Fibroblast of pulmonary artery (primary cell): ENCODE data around the gene WFDC12.

Experiments used
- DNase-seq: peaks from one replicate; pipeline ENCODE4 v3.0.0-alpha.2; 2010; ENCODE audit warnings: low read depth
- H3K4me3 ChIP-seq: replicated peaks from 2 replicates; pipeline ENCODE4 v1.5.1; 2011; ENCODE audit warnings: low read depth, mild to moderate bottlenecking, control low read depth, low read length, moderate library complexity
- CTCF ChIP-seq: IDR thresholded peaks from 2 replicates; pipeline ENCODE4 v1.5.1; 2011; ENCODE audit warnings: mild to moderate bottlenecking, control low read depth, low read length, inconsistent platforms; ENCODE audit errors: missing control alignments

The WFDC12 gene

GRCh38 chr20:45117581-45117980 lies 6.7 kb downstream of the WFDC12 start:
- no peak for DNase-seq
- TF ChIP-seq CTCF: no peak
- no peak overlapping the region for H3K4me3 ChIP-seq

GRCh38 chr20:45115829-45116228 lies 8.4 kb downstream of the WFDC12 start:
- no peak overlapping the region for H3K4me3 ChIP-seq
- no peak for TF ChIP-seq CTCF
- no peak for DNase-seq

- no peak for DNase-seq
- TF ChIP-seq CTCF: no peak
- H3K4me3 ChIP-seq: no peak overlapping the region
These were observed 8.9 kb downstream of the WFDC12 start for GRCh38 chr20:45115386-45115774.

- no peak for DNase-seq
- TF ChIP-seq CTCF: no peak
- no peak within 1 kb of the TSS for H3K4me3 ChIP-seq
These were observed 9.5 kb downstream of the WFDC12 start, which contains the start of gene WFDC5 for GRCh38 chr20:45114465-45115385. Gene WFDC5, minus strand, starts transcription at chr20:45115174. Its CDS starts 91 bp downstream, at chr20:45115083.

GRCh38 chr20:45113865-45114264 lies 10.4 kb downstream of the WFDC12 start:
- no peak for DNase-seq
- no peak for TF ChIP-seq CTCF
- no peak overlapping the region for H3K4me3 ChIP-seq

- DNase-seq: no peak
- no peak for TF ChIP-seq CTCF
- H3K4me3 ChIP-seq: no peak overlapping the region
These were observed 11.5 kb downstream of the WFDC12 start for GRCh38 chr20:45112754-45113153.
